HepG2 (cell line): ENCODE data around the gene AFF2. TPM values are rescaled to one million over a fixed set of nuclear protein-coding genes. Genes with fewer than 3 reads are reported as not detected.

Experiments used
- ATAC-seq: fragments of 200-7000 bp; cut with Tn5 transposase; 3 replicates; pipeline ENCODE4 v1.9.1; 2020; ENCODE audit warnings: mild to moderate bottlenecking, moderate library complexity
- BruUV-seq: library from RNA; stranded (reverse); fragments of 400-500 nt; replicated peaks from 2 replicates; lab custom pipeline; 2021; lab: Mats Ljungman, UMichigan
- CTCF ChIA-PET: fragments of 300-600 bp; formaldehyde crosslinking; extraction: SDS; loops from one replicate; lab custom pipeline; 2021; ENCODE audit warnings: low total read pairs, inconsistent platforms, low intra/inter-chr PET ratio; lab: Yijun Ruan, JAX
- POLR2A ChIA-PET: fragments of 350-600 bp; sonication (Branson Sonifier 250); formaldehyde crosslinking; loops from one replicate; lab custom pipeline; 2020; ENCODE audit warnings: antibody characterized with exemption, inconsistent platforms; lab: Yijun Ruan, JAX
- DNase-seq: peaks from one replicate; pipeline ENCODE4 v3.0.0-alpha.2; 2015; ENCODE audit warnings: low spot score
- FAIRE-seq: peaks from 3 replicates; lab custom pipeline; 2011; peaks lifted over from hg19 to GRCh38; lab: Jason Lieb, UNC
- H2AFZ ChIP-seq: one replicate; pipeline ENCODE4 v1.6.1; 2011; ENCODE audit warnings: low read length, inconsistent platforms
- H3K27ac ChIP-seq: fragments of 300-600 bp; 3 replicates; pipeline ENCODE4 v1.8.0; 2011; ENCODE audit warnings: mixed run types, mild to moderate bottlenecking, mixed read lengths, low read length, inconsistent platforms; ENCODE audit not compliant: insufficient read depth; ENCODE audit errors: extremely low read length
- H3K27me3 ChIP-seq, 2 experiments: fragments of 200-600 bp in 1 of 2; 2 replicates in 1 of 2; 3 replicates in 1 of 2; pipeline versions ENCODE4 v1.6.0 to v1.8.0; 2011; ENCODE audit warnings: low read length in 2 of 2, mild to moderate bottlenecking in 2 of 2, moderate library complexity in 2 of 2, inconsistent platforms in 1 of 2; ENCODE audit not compliant: insufficient read depth in 2 of 2, control insufficient read depth in 1 of 2
- H3K36me3 ChIP-seq, 2 experiments: fragments of 200-600 bp in 1 of 2; replicated peaks in 1 of 2; 2 replicates in 1 of 2; 3 replicates in 1 of 2; pipeline versions ENCODE4 v1.5.1 to v1.8.0; 2011; ENCODE audit warnings: low read length in 2 of 2, inconsistent platforms in 1 of 2; ENCODE audit not compliant: insufficient read depth in 2 of 2, control insufficient read depth in 1 of 2
- H3K4me1 ChIP-seq: 2 replicates; pipeline ENCODE4 v1.5.1; 2012; ENCODE audit warnings: low read length, inconsistent platforms; ENCODE audit not compliant: insufficient read depth
- H3K4me2 ChIP-seq: 2 replicates; pipeline ENCODE4 v1.6.0; 2011; ENCODE audit warnings: low read depth, low read length, inconsistent platforms
- H3K4me3 ChIP-seq, 3 experiments: fragments of 200-600 bp in 1 of 3; sonication (generic), shearing (Covaris generic) in 1 of 3; replicated peaks in 1 of 3; 2 replicates each; pipeline ENCODE4 v1.5.1; 2011 to 2016; ENCODE audit warnings: low read length in 3 of 3, inconsistent platforms in 2 of 3, low read depth in 2 of 3, mild to moderate bottlenecking in 2 of 3, control low read depth in 1 of 3, mixed read lengths in 1 of 3; ENCODE audit not compliant: insufficient read depth in 1 of 3
- H3K79me2 ChIP-seq: one replicate; pipeline ENCODE4 v1.6.1; 2011; ENCODE audit warnings: low read length, inconsistent platforms; ENCODE audit not compliant: insufficient read depth
- H3K9ac ChIP-seq: 2 replicates; pipeline ENCODE4 v1.6.0; 2011; ENCODE audit warnings: mild to moderate bottlenecking, low read depth, low read length, inconsistent platforms; ENCODE audit not compliant: insufficient read depth
- H3K9me3 ChIP-seq: 2 replicates; pipeline ENCODE4 v1.5.1; 2012; ENCODE audit warnings: mild to moderate bottlenecking, low read length
- H4K20me1 ChIP-seq: 2 replicates; pipeline ENCODE4 v1.6.0; 2011; ENCODE audit warnings: inconsistent platforms, mild to moderate bottlenecking, low read length, moderate library complexity; ENCODE audit not compliant: insufficient read depth
- BRD4 ChIP-seq: sonication (generic); formaldehyde crosslinking; IDR thresholded peaks from 2 replicates; pipeline ENCODE4 v1.4.0; 2020; ENCODE audit warnings: missing genetic modification reagents
- CCDC6 ChIP-seq: sonication (generic); formaldehyde crosslinking; IDR thresholded peaks from 2 replicates; pipeline ENCODE4 v1.8.1; 2022; ENCODE audit warnings: mild to moderate bottlenecking, missing genetic modification reagents, moderate library complexity
- TRAFD1 ChIP-seq: sonication (generic); formaldehyde crosslinking; IDR thresholded peaks from 2 replicates; pipeline ENCODE4 v1.5.1; 2020; ENCODE audit warnings: missing genetic modification reagents, mild to moderate bottlenecking, borderline replicate concordance
- ZBTB7A ChIP-seq: sonication (generic); formaldehyde crosslinking; IDR thresholded peaks from 2 replicates; pipeline ENCODE4 v1.8.0; 2022; ENCODE audit warnings: mild to moderate bottlenecking, missing genetic modification reagents
- WGBS: methylation state at CpG from one replicate; pipeline ENCODE4 v1.1.6; 2017; ENCODE audit warnings: low lambda C conversion rate; 5-methylcytosine and 5-hydroxymethylcytosine counted together
- in situ Hi-C: cut with HindIII; loops from 2 replicates; pipeline ENCODE4 v1.10.0; 2017; ENCODE audit warnings: low pct_unique_long_range_greater_than_20kb; ENCODE audit not compliant: extremely low pct_ligation_motif_present
- intact Hi-C: fragments of 100-400 bp; cut with micrococcal nuclease; formaldehyde crosslinking; loops from one replicate; pipeline ENCODE4 v1.10.0; 2022; ENCODE audit not compliant: unreplicated experiment
- polyA plus RNA-seq, 8 experiments: library from polyadenylated mRNA; depleted of rRNA in 3 of 8; stranded (reverse) in 7 of 8; unstranded in 1 of 8; fragments of >200 nt; fragmentation: Illumina TruSeq in 4 of 8; extraction: Trizol in 4 of 8; gene quantifications; 2 replicates each; pipeline versions ENCODE4 v1.2.1 to v1.2.3, GENCODE V29; 2011 to 2016; ENCODE audit warnings: low read depth in 4 of 8, missing spikeins in 1 of 8, mixed read lengths in 1 of 8; ENCODE audit not compliant: insufficient read depth in 1 of 8
- total RNA-seq, 5 experiments: library from RNA; depleted of rRNA; stranded (reverse); fragments of >200 nt; fragmentation: Illumina TruSeq; extraction: Trizol; gene quantifications; 2 replicates each; pipeline ENCODE4 v1.2.3, GENCODE V29; 2016; ENCODE audit warnings: low read depth in 1 of 5
- TF ChIP-seq, protein P1 (sequence below): sonication (generic); formaldehyde crosslinking; conservative IDR thresholded peaks from 2 replicates; pipeline ENCODE4 v1.4.0; 2020; ENCODE audit warnings: mild to moderate bottlenecking, missing genetic modification reagents, moderate library complexity
- TF ChIP-seq, protein P2 (sequence below): sonication (generic); formaldehyde crosslinking; IDR thresholded peaks from 2 replicates; pipeline ENCODE4 v1.5.0; 2020; ENCODE audit warnings: missing genetic modification reagents

The AFF2 gene
- total and polyA plus RNA-seq, 2 of the 13 experiments (the other 11 are each of a cell fraction or from before 2014, with no cell fraction given): not detected

- H3K9ac ChIP-seq: no peak overlapping the region
These were observed 273.9 kb downstream of the AFF2 start for GRCh38 chrX:148774276-148774675.

More at GRCh38 chrX:148774276-148774675, 273.9 kb downstream of the AFF2 start:
- POLR2A ChIA-PET: no interaction called here
- Histone ChIP-seq H3K9me3 (no peaks in the 10 kb centered on the region), H3K27me3 (no peaks in the 10 kb centered on the region), H3K36me3 (no peaks in the 10 kb centered on the region), H3K4me1 (no peaks in the 10 kb centered on the region), H4K20me1 (no peaks in the 10 kb centered on the region), H3K27ac (no peak overlapping the region), H3K4me2 (no peak overlapping the region), H2AFZ (no peak overlapping the region), H3K4me3 (no peak overlapping the region), H3K79me2 (no peaks in the 10 kb centered on the region)
- TF ChIP-seq TRAFD1 (CRISPR knock-in tag) (no peak), CCDC6 (CRISPR knock-in tag) (no peak), ZBTB7A (CRISPR knock-in tag) (no peak), BRD4 (CRISPR knock-in tag) (no peak)
- TF ChIP-seq, protein P1, sequence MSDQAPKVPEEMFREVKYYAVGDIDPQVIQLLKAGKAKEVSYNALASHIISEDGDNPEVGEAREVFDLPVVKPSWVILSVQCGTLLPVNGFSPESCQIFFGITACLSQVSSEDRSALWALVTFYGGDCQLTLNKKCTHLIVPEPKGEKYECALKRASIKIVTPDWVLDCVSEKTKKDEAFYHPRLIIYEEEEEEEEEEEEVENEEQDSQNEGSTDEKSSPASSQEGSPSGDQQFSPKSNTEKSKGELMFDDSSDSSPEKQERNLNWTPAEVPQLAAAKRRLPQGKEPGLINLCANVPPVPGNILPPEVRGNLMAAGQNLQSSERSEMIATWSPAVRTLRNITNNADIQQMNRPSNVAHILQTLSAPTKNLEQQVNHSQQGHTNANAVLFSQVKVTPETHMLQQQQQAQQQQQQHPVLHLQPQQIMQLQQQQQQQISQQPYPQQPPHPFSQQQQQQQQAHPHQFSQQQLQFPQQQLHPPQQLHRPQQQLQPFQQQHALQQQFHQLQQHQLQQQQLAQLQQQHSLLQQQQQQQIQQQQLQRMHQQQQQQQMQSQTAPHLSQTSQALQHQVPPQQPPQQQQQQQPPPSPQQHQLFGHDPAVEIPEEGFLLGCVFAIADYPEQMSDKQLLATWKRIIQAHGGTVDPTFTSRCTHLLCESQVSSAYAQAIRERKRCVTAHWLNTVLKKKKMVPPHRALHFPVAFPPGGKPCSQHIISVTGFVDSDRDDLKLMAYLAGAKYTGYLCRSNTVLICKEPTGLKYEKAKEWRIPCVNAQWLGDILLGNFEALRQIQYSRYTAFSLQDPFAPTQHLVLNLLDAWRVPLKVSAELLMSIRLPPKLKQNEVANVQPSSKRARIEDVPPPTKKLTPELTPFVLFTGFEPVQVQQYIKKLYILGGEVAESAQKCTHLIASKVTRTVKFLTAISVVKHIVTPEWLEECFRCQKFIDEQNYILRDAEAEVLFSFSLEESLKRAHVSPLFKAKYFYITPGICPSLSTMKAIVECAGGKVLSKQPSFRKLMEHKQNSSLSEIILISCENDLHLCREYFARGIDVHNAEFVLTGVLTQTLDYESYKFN (CRISPR knock-in tag): no peak
- TF ChIP-seq, protein P2, sequence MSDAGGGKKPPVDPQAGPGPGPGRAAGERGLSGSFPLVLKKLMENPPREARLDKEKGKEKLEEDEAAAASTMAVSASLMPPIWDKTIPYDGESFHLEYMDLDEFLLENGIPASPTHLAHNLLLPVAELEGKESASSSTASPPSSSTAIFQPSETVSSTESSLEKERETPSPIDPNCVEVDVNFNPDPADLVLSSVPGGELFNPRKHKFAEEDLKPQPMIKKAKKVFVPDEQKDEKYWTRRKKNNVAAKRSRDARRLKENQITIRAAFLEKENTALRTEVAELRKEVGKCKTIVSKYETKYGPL: no peak
- no TSS peak for BruUV-seq
- intact Hi-C loops (no loop called here), in situ Hi-C loops (no loop called here)
- ATAC-seq (no peak), DNase-seq (no peak), FAIRE-seq (no peak)
- CTCF ChIA-PET: no interaction called here
- 3% methylated on average over 4 of the region's 4 CpGs for WGBS
